Measurements from ENCODE around the gene GRIA1. TPM values are rescaled to one million over a fixed set of nuclear protein-coding genes. Genes with fewer than 3 reads are reported as not detected.

The GRIA1 gene
- total RNA-seq, 2 donors from 2014 or later: not detected

GRCh38 chr5:153613672-153614071 lies 123.2 kb downstream of the GRIA1 start:
- Mint-ChIP-seq H3K9me3 (peaks cover 0 to 4% of the 10 kb centered on the region in 2 donors), H3K36me3 (no peaks in the 10 kb centered on the region), H3K27ac (no peak overlapping the region)
- DNase-seq (ENCODE audit: low spot score in 2 of 2) (no peak), ATAC-seq (no peak)

- Mint-ChIP-seq H3K27ac (no peak overlapping the region), H3K36me3 (no peaks in the 10 kb centered on the region), H3K9me3 (peaks cover 4% of the 10 kb centered on the region in 2 donors)
- ATAC-seq (no peak), DNase-seq (ENCODE audit: low spot score in 2 of 2) (no peak)
Measured at GRCh38 chr5:153617190-153617589, 126.7 kb downstream of the GRIA1 start.

- DNase-seq (ENCODE audit: low spot score in 2 of 2): no peak
- ATAC-seq: no peak
- Mint-ChIP-seq H3K36me3 (no peaks in the 10 kb centered on the region), H3K27ac (no peak overlapping the region), H3K9me3 (peaks cover 4% of the 10 kb centered on the region in 2 donors)
Measured at GRCh38 chr5:153618307-153618706, 127.8 kb downstream of the GRIA1 start.

GRCh38 chr5:153618867-153619266 lies 128.4 kb downstream of the GRIA1 start:
- DNase-seq (ENCODE audit: low spot score in 2 of 2) (no peak), ATAC-seq (no peak)
- Mint-ChIP-seq H3K9me3 (peaks cover 3 to 4% of the 10 kb centered on the region in 2 donors), H3K27ac (no peak overlapping the region), H3K36me3 (no peaks in the 10 kb centered on the region)

- H3K27ac Mint-ChIP-seq: no peak overlapping the region
- no peaks in the 10 kb centered on the region for H3K36me3 Mint-ChIP-seq
- ATAC-seq (no peak), DNase-seq (ENCODE audit: low spot score in 2 of 2) (no peak)
- peaks cover 0 to 4% of the 10 kb centered on the region in 2 donors for H3K9me3 Mint-ChIP-seq
Measured at GRCh38 chr5:153619771-153620170, 129.3 kb downstream of the GRIA1 start.

GRCh38 chr5:153623124-153623523 lies 132.7 kb downstream of the GRIA1 start:
- ATAC-seq: no peak

GRCh38 chr5:153623751-153624450 lies 133.4 kb downstream of the GRIA1 start:
- no peaks in the 10 kb centered on the region for H3K36me3 Mint-ChIP-seq
- peaks cover 0 to 4% of the 10 kb centered on the region in 2 donors for H3K9me3 Mint-ChIP-seq
- ATAC-seq (no peak), DNase-seq (ENCODE audit: low spot score in 2 of 2) (no peak)
- H3K27ac Mint-ChIP-seq: no peak overlapping the region

More at GRCh38 chr5:153623124-153623523, 132.7 kb downstream of the GRIA1 start:
- no peaks in the 10 kb centered on the region for H3K36me3 Mint-ChIP-seq
- DNase-seq (ENCODE audit: low spot score in 2 of 2): no peak
- H3K9me3 Mint-ChIP-seq: peaks cover 0 to 4% of the 10 kb centered on the region in 2 donors
- no peak overlapping the region for H3K27ac Mint-ChIP-seq

- ATAC-seq (no peak), DNase-seq (ENCODE audit: low spot score in 2 of 2) (no peak)
- Mint-ChIP-seq H3K36me3 (no peaks in the 10 kb centered on the region), H3K9me3 (peaks cover 0 to 1% of the 10 kb centered on the region in 2 donors), H3K27ac (no peak overlapping the region)
Measured at GRCh38 chr5:153624451-153624765, 133.9 kb downstream of the GRIA1 start.

GRCh38 chr5:153625826-153626354 lies 135.4 kb downstream of the GRIA1 start:
- no peaks in the 10 kb centered on the region for H3K36me3 Mint-ChIP-seq
- no peak overlapping the region for H3K27ac Mint-ChIP-seq

GRCh38 chr5:153626836-153627235 lies 136.4 kb downstream of the GRIA1 start:
- DNase-seq (ENCODE audit: low spot score in 2 of 2) (no peak), ATAC-seq (no peak)
- Mint-ChIP-seq H3K36me3 (no peaks in the 10 kb centered on the region), H3K27ac (no peak overlapping the region), H3K9me3 (no peaks in the 10 kb centered on the region)

More at GRCh38 chr5:153625826-153626354, 135.4 kb downstream of the GRIA1 start:
- no peak for DNase-seq (ENCODE audit: low spot score in 2 of 2)
- H3K9me3 Mint-ChIP-seq: no peaks in the 10 kb centered on the region
- no peak for ATAC-seq

GRCh38 chr5:153629027-153629895 lies 138.8 kb downstream of the GRIA1 start:
- Mint-ChIP-seq H3K27ac (no peak overlapping the region), H3K36me3 (no peaks in the 10 kb centered on the region), H3K9me3 (no peaks in the 10 kb centered on the region)
- DNase-seq (ENCODE audit: low spot score in 2 of 2) (no peak), ATAC-seq (no peak)

GRCh38 chr5:153630546-153630945 lies 140.1 kb downstream of the GRIA1 start:
- Mint-ChIP-seq H3K27ac (no peak overlapping the region), H3K9me3 (no peaks in the 10 kb centered on the region), H3K36me3 (no peaks in the 10 kb centered on the region)
- ATAC-seq (no peak), DNase-seq (ENCODE audit: low spot score in 2 of 2) (no peak)

GRCh38 chr5:153632748-153633290 lies 142.3 kb downstream of the GRIA1 start:
- H3K27ac Mint-ChIP-seq: no peak overlapping the region
- H3K9me3 Mint-ChIP-seq: no peaks in the 10 kb centered on the region
- ATAC-seq (no peak), DNase-seq (ENCODE audit: low spot score in 2 of 2) (no peak)
- no peaks in the 10 kb centered on the region for H3K36me3 Mint-ChIP-seq

- H3K36me3 Mint-ChIP-seq: no peaks in the 10 kb centered on the region
- H3K27ac Mint-ChIP-seq: no peak overlapping the region
- H3K9me3 Mint-ChIP-seq: peaks cover 0 to 4% of the 10 kb centered on the region in 2 donors
- no peak for DNase-seq (ENCODE audit: low spot score in 2 of 2)
- no peak for ATAC-seq
Measured at GRCh38 chr5:153636670-153637451, 146.4 kb downstream of the GRIA1 start.

- ATAC-seq (no peak), DNase-seq (ENCODE audit: low spot score in 2 of 2) (no peak)
- Mint-ChIP-seq H3K9me3 (peaks cover 0 to 4% of the 10 kb centered on the region in 2 donors), H3K36me3 (no peaks in the 10 kb centered on the region), H3K27ac (no peak overlapping the region)
Measured at GRCh38 chr5:153640293-153640692, 149.8 kb downstream of the GRIA1 start.

GRCh38 chr5:153641183-153641688 lies 150.8 kb downstream of the GRIA1 start:
- peaks cover 0 to 4% of the 10 kb centered on the region in 2 donors for H3K9me3 Mint-ChIP-seq
- no peak for ATAC-seq
- DNase-seq (ENCODE audit: low spot score in 2 of 2): no peak
- H3K36me3 Mint-ChIP-seq: no peaks in the 10 kb centered on the region
- H3K27ac Mint-ChIP-seq: no peak overlapping the region
